ENCODE measurements around the gene ERH.

The ERH gene

GRCh38 chr14:69351385-69351784 is 46.7 kb downstream of the ERH start:
- no peak overlapping the region for H3K27ac ChIP-seq (ENCODE audit: low read depth in 2 of 2, low read length in 2 of 2)
- H3K4me3 ChIP-seq (ENCODE audit: low read length in 2 of 2), result no peak overlapping the region
- peaks cover 0 to 4% of the 10 kb centered on the region in 2 donors for H3K27me3 ChIP-seq (ENCODE audit: control insufficient read depth in 2 of 2, insufficient read depth in 2 of 2, low read length in 2 of 2)
- peaks cover 3 to 10% of the 10 kb centered on the region in 2 donors for H3K4me1 ChIP-seq (ENCODE audit: control insufficient read depth in 2 of 2, insufficient read depth in 2 of 2, low read length in 2 of 2)
- H3K36me3 ChIP-seq (ENCODE audit: control insufficient read depth in 2 of 2, insufficient read depth in 2 of 2, low read length in 2 of 2), result no peaks in the 10 kb centered on the region
- H3K9me3 ChIP-seq (ENCODE audit: control insufficient read depth in 2 of 2, low read length in 2 of 2), result no peaks in the 10 kb centered on the region
- no peak overlapping the region for H3K9ac ChIP-seq (ENCODE audit: low read depth in 1 of 2, low read length in 2 of 2)

- H3K27ac ChIP-seq (ENCODE audit: low read depth in 2 of 2, low read length in 2 of 2), result no peak overlapping the region
- peaks cover 0 to 4% of the 10 kb centered on the region in 2 donors for H3K27me3 ChIP-seq (ENCODE audit: control insufficient read depth in 2 of 2, insufficient read depth in 2 of 2, low read length in 2 of 2)
- no peaks in the 10 kb centered on the region for H3K9me3 ChIP-seq (ENCODE audit: control insufficient read depth in 2 of 2, low read length in 2 of 2)
- H3K36me3 ChIP-seq (ENCODE audit: control insufficient read depth in 2 of 2, insufficient read depth in 2 of 2, low read length in 2 of 2), result no peaks in the 10 kb centered on the region
- no peak overlapping the region for H3K4me3 ChIP-seq (ENCODE audit: low read length in 2 of 2)
- H3K4me1 ChIP-seq (ENCODE audit: control insufficient read depth in 2 of 2, insufficient read depth in 2 of 2, low read length in 2 of 2), result peaks cover 0 to 10% of the 10 kb centered on the region in 2 donors
- H3K9ac ChIP-seq (ENCODE audit: low read depth in 1 of 2, low read length in 2 of 2), result no peak overlapping the region
These were observed 47.2 kb downstream of the ERH start for GRCh38 chr14:69350892-69351291.

GRCh38 chr14:69349091-69349777 is 48.9 kb downstream of the ERH start:
- H3K27ac ChIP-seq (ENCODE audit: low read depth in 2 of 2, low read length in 2 of 2), result no peak overlapping the region
- H3K4me1 ChIP-seq (ENCODE audit: control insufficient read depth in 2 of 2, insufficient read depth in 2 of 2, low read length in 2 of 2), result peaks cover 0 to 3% of the 10 kb centered on the region in 2 donors
- peaks cover 0 to 4% of the 10 kb centered on the region in 2 donors for H3K27me3 ChIP-seq (ENCODE audit: control insufficient read depth in 2 of 2, insufficient read depth in 2 of 2, low read length in 2 of 2)
- H3K36me3 ChIP-seq (ENCODE audit: control insufficient read depth in 2 of 2, insufficient read depth in 2 of 2, low read length in 2 of 2), result no peaks in the 10 kb centered on the region
- no peak overlapping the region for H3K4me3 ChIP-seq (ENCODE audit: low read length in 2 of 2)
- H3K9me3 ChIP-seq (ENCODE audit: control insufficient read depth in 2 of 2, low read length in 2 of 2), result no peaks in the 10 kb centered on the region
- no peak overlapping the region for H3K9ac ChIP-seq (ENCODE audit: low read depth in 1 of 2, low read length in 2 of 2)

GRCh38 chr14:69346710-69347109 is 51.4 kb downstream of the ERH start:
- Histone ChIP-seq H3K4me3 (ENCODE audit: low read length in 2 of 2) (no peak overlapping the region), H3K36me3 (ENCODE audit: control insufficient read depth in 2 of 2, insufficient read depth in 2 of 2, low read length in 2 of 2) (no peaks in the 10 kb centered on the region), H3K9me3 (ENCODE audit: control insufficient read depth in 2 of 2, low read length in 2 of 2) (no peaks in the 10 kb centered on the region)

GRCh38 chr14:69345402-69345801 is 52.7 kb downstream of the ERH start:
- Histone ChIP-seq H3K36me3 (ENCODE audit: control insufficient read depth in 2 of 2, insufficient read depth in 2 of 2, low read length in 2 of 2) (no peaks in the 10 kb centered on the region), H3K27ac (ENCODE audit: low read depth in 2 of 2, low read length in 2 of 2) (no peak overlapping the region), H3K4me3 (ENCODE audit: low read length in 2 of 2) (no peak overlapping the region), H3K4me1 (ENCODE audit: control insufficient read depth in 2 of 2, insufficient read depth in 2 of 2, low read length in 2 of 2) (peaks cover 0 to 3% of the 10 kb centered on the region in 2 donors), H3K27me3 (ENCODE audit: control insufficient read depth in 2 of 2, insufficient read depth in 2 of 2, low read length in 2 of 2) (peaks cover 0 to 4% of the 10 kb centered on the region in 2 donors), H3K9ac (ENCODE audit: low read depth in 1 of 2, low read length in 2 of 2) (no peak overlapping the region), H3K9me3 (ENCODE audit: control insufficient read depth in 2 of 2, low read length in 2 of 2) (no peaks in the 10 kb centered on the region)

More at GRCh38 chr14:69346710-69347109, 51.4 kb downstream of the ERH start:
- Histone ChIP-seq H3K27ac (ENCODE audit: low read depth in 2 of 2, low read length in 2 of 2) (no peak overlapping the region), H3K27me3 (ENCODE audit: control insufficient read depth in 2 of 2, insufficient read depth in 2 of 2, low read length in 2 of 2) (peaks cover 0 to 4% of the 10 kb centered on the region in 2 donors), H3K9ac (ENCODE audit: low read depth in 1 of 2, low read length in 2 of 2) (no peak overlapping the region), H3K4me1 (ENCODE audit: control insufficient read depth in 2 of 2, insufficient read depth in 2 of 2, low read length in 2 of 2) (peaks cover 0 to 3% of the 10 kb centered on the region in 2 donors)

- H3K27ac ChIP-seq (ENCODE audit: low read depth in 2 of 2, low read length in 2 of 2), result no peak overlapping the region
- H3K9ac ChIP-seq (ENCODE audit: low read depth in 1 of 2, low read length in 2 of 2), result no peak overlapping the region
- H3K9me3 ChIP-seq (ENCODE audit: control insufficient read depth in 2 of 2, low read length in 2 of 2), result no peaks in the 10 kb centered on the region
- H3K27me3 ChIP-seq (ENCODE audit: control insufficient read depth in 2 of 2, insufficient read depth in 2 of 2, low read length in 2 of 2), result peaks cover 0 to 4% of the 10 kb centered on the region in 2 donors
- H3K4me3 ChIP-seq (ENCODE audit: low read length in 2 of 2), result no peak overlapping the region
- H3K36me3 ChIP-seq (ENCODE audit: control insufficient read depth in 2 of 2, insufficient read depth in 2 of 2, low read length in 2 of 2), result no peaks in the 10 kb centered on the region
- H3K4me1 ChIP-seq (ENCODE audit: control insufficient read depth in 2 of 2, insufficient read depth in 2 of 2, low read length in 2 of 2), result peaks cover 0 to 3% of the 10 kb centered on the region in 2 donors
These were observed 53.9 kb downstream of the ERH start for GRCh38 chr14:69344171-69344570.

- Histone ChIP-seq H3K4me1 (ENCODE audit: control insufficient read depth in 2 of 2, insufficient read depth in 2 of 2, low read length in 2 of 2) (peaks cover 0 to 3% of the 10 kb centered on the region in 2 donors), H3K4me3 (ENCODE audit: low read length in 2 of 2) (no peak overlapping the region), H3K9ac (ENCODE audit: low read depth in 1 of 2, low read length in 2 of 2) (no peak overlapping the region), H3K27ac (ENCODE audit: low read depth in 2 of 2, low read length in 2 of 2) (no peak overlapping the region), H3K9me3 (ENCODE audit: control insufficient read depth in 2 of 2, low read length in 2 of 2) (no peaks in the 10 kb centered on the region), H3K36me3 (ENCODE audit: control insufficient read depth in 2 of 2, insufficient read depth in 2 of 2, low read length in 2 of 2) (no peaks in the 10 kb centered on the region), H3K27me3 (ENCODE audit: control insufficient read depth in 2 of 2, insufficient read depth in 2 of 2, low read length in 2 of 2) (peaks cover 0 to 4% of the 10 kb centered on the region in 2 donors)
These were observed 55.1 kb downstream of the ERH start for GRCh38 chr14:69342928-69343525.

GRCh38 chr14:69339426-69339825 is 58.7 kb downstream of the ERH start:
- Histone ChIP-seq H3K27me3 (ENCODE audit: control insufficient read depth in 2 of 2, insufficient read depth in 2 of 2, low read length in 2 of 2) (no peaks in the 10 kb centered on the region), H3K9me3 (ENCODE audit: control insufficient read depth in 2 of 2, low read length in 2 of 2) (no peaks in the 10 kb centered on the region)

GRCh38 chr14:69337984-69338383 is 60.1 kb downstream of the ERH start:
- H3K27ac ChIP-seq (ENCODE audit: low read depth in 2 of 2, low read length in 2 of 2), result no peak overlapping the region
- H3K4me1 ChIP-seq (ENCODE audit: control insufficient read depth in 2 of 2, insufficient read depth in 2 of 2, low read length in 2 of 2), result peaks cover 0 to 3% of the 10 kb centered on the region in 2 donors

More at GRCh38 chr14:69339426-69339825, 58.7 kb downstream of the ERH start:
- peaks cover 0 to 3% of the 10 kb centered on the region in 2 donors for H3K4me1 ChIP-seq (ENCODE audit: control insufficient read depth in 2 of 2, insufficient read depth in 2 of 2, low read length in 2 of 2)
- no peak overlapping the region for H3K4me3 ChIP-seq (ENCODE audit: low read length in 2 of 2)
- H3K9ac ChIP-seq (ENCODE audit: low read depth in 1 of 2, low read length in 2 of 2), result no peak overlapping the region
- no peak overlapping the region for H3K27ac ChIP-seq (ENCODE audit: low read depth in 2 of 2, low read length in 2 of 2)
- no peaks in the 10 kb centered on the region for H3K36me3 ChIP-seq (ENCODE audit: control insufficient read depth in 2 of 2, insufficient read depth in 2 of 2, low read length in 2 of 2)

GRCh38 chr14:69335371-69335771 is 62.7 kb downstream of the ERH start:
- H3K27me3 ChIP-seq (ENCODE audit: control insufficient read depth in 2 of 2, insufficient read depth in 2 of 2, low read length in 2 of 2), result no peaks in the 10 kb centered on the region
- no peaks in the 10 kb centered on the region for H3K9me3 ChIP-seq (ENCODE audit: control insufficient read depth in 2 of 2, low read length in 2 of 2)
- H3K36me3 ChIP-seq (ENCODE audit: control insufficient read depth in 2 of 2, insufficient read depth in 2 of 2, low read length in 2 of 2), result no peaks in the 10 kb centered on the region
- no peak overlapping the region for H3K4me3 ChIP-seq (ENCODE audit: low read length in 2 of 2)
- no peaks in the 10 kb centered on the region for H3K4me1 ChIP-seq (ENCODE audit: control insufficient read depth in 2 of 2, insufficient read depth in 2 of 2, low read length in 2 of 2)
- no peak overlapping the region for H3K9ac ChIP-seq (ENCODE audit: low read depth in 1 of 2, low read length in 2 of 2)
- H3K27ac ChIP-seq (ENCODE audit: low read depth in 2 of 2, low read length in 2 of 2), result no peak overlapping the region

More at GRCh38 chr14:69337984-69338383, 60.1 kb downstream of the ERH start:
- Histone ChIP-seq H3K9me3 (ENCODE audit: control insufficient read depth in 2 of 2, low read length in 2 of 2) (no peaks in the 10 kb centered on the region), H3K36me3 (ENCODE audit: control insufficient read depth in 2 of 2, insufficient read depth in 2 of 2, low read length in 2 of 2) (no peaks in the 10 kb centered on the region), H3K9ac (ENCODE audit: low read depth in 1 of 2, low read length in 2 of 2) (no peak overlapping the region), H3K4me3 (ENCODE audit: low read length in 2 of 2) (no peak overlapping the region), H3K27me3 (ENCODE audit: control insufficient read depth in 2 of 2, insufficient read depth in 2 of 2, low read length in 2 of 2) (no peaks in the 10 kb centered on the region)

Measured in mucosa of rectum (tissue), 2 donors.